ENCODE measurements around the gene DNAH14.

- TF ChIP-seq REST (IDR thresholded peaks at IDR 0.05; ENCODE audit: low read depth) = no peak
- TF ChIP-seq NFIC (IDR thresholded peaks at IDR 0.05) = no peak
- TF ChIP-seq YY1 (IDR thresholded peaks at IDR 0.05; ENCODE audit: low read depth) = no peak
- no peak for TF ChIP-seq CEBPB (IDR thresholded peaks at IDR 0.05)
- no peak for TF ChIP-seq EP300 (IDR thresholded peaks at IDR 0.05; ENCODE audit: borderline replicate concordance)
- TF ChIP-seq FOXM1 (IDR thresholded peaks at IDR 0.05; ENCODE audit: borderline replicate concordance, low read depth) = no peak
- TF ChIP-seq TCF12 (IDR thresholded peaks at IDR 0.05; ENCODE audit: low read depth) = no peak
- no peak for TF ChIP-seq EGR1 (IDR thresholded peaks at IDR 0.05)
- TF ChIP-seq, protein P1, sequence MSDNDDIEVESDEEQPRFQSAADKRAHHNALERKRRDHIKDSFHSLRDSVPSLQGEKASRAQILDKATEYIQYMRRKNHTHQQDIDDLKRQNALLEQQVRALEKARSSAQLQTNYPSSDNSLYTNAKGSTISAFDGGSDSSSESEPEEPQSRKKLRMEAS (IDR thresholded peaks at IDR 0.05) = no peak
- TF ChIP-seq RAD21 (IDR thresholded peaks at IDR 0.05; ENCODE audit: low read depth) = no peak
- no peak for TF ChIP-seq TAF1 (IDR thresholded peaks at IDR 0.05; ENCODE audit: low read depth)
- no peak for TF ChIP-seq ZBTB7A (IDR thresholded peaks at IDR 0.05; ENCODE audit: low read depth)
- no peak for TF ChIP-seq CREB1 (IDR thresholded peaks at IDR 0.05; ENCODE audit: low read depth)
- TF ChIP-seq, protein P2, sequence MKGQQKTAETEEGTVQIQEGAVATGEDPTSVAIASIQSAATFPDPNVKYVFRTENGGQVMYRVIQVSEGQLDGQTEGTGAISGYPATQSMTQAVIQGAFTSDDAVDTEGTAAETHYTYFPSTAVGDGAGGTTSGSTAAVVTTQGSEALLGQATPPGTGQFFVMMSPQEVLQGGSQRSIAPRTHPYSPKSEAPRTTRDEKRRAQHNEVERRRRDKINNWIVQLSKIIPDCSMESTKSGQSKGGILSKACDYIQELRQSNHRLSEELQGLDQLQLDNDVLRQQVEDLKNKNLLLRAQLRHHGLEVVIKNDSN (IDR thresholded peaks at IDR 0.05) = no peak
Observed at GRCh38 chr1:224883091-224883490, 46.4 kb upstream of the DNAH14 start.

Measured in Ishikawa (cell line).